ENCODE measurements around the gene TCOF1.

The TCOF1 gene

DNA sequence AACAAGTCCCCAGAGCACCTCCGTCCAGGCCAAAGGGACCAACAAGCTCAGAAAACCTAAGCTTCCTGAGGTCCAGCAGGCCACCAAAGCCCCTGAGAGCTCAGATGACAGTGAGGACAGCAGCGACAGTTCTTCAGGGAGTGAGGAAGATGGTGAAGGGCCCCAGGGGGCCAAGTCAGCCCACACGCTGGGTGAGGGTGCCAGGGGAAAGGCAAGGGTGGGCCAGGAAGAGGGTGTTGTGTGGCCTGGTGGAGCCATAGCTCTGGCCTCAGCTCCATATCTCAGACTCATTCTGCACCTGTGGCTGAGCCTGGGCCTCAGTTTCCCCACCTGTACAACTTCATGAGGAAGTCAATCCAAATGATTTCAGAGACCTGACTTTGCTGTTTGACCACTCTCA lies 34.5 kb downstream of the TCOF1 start:
- Histone ChIP-seq H3K36me3 (ENCODE audit: control insufficient read depth, insufficient read depth, low read length) (peaks cover 39% of the 10 kb centered on the region), H2BK15ac (replicated peaks; ENCODE audit: low read depth) (no peak overlapping the region), H4K5ac (ENCODE audit: low read length) (no peak overlapping the region), H3K4ac (ENCODE audit: low read depth, low read length) (no peak overlapping the region), H4K8ac (ENCODE audit: low read depth, low read length) (no peak overlapping the region), H2AK5ac (ENCODE audit: low read length) (no peak overlapping the region), H3K4me2 (ENCODE audit: low read length) (no peak overlapping the region), H3K4me3 (ENCODE audit: low read length) (no peak overlapping the region), H3K27ac (ENCODE audit: low read depth, low read length) (no peak overlapping the region), H3K18ac (ENCODE audit: low read length) (no peak overlapping the region), H2BK120ac (ENCODE audit: low read depth, low read length) (no peak overlapping the region), H3K79me1 (ENCODE audit: low read length) (no peaks in the 10 kb centered on the region), H3K23ac (ENCODE audit: low read length) (no peak overlapping the region), H3K4me1 (ENCODE audit: control insufficient read depth, low read depth, low read length) (no peaks in the 10 kb centered on the region), H3K27me3 (ENCODE audit: insufficient read depth, low read length, poor library complexity) (no peaks in the 10 kb centered on the region), H3K56ac (ENCODE audit: low read length) (no peak overlapping the region), H3K9ac (ENCODE audit: low read length) (no peak overlapping the region), H2BK5ac (ENCODE audit: low read length) (no peak overlapping the region), H3K79me2 (ENCODE audit: control insufficient read depth, insufficient read depth, low read length) (no peaks in the 10 kb centered on the region)
- no peak for DNase-seq
- WGBS (ENCODE audit: extremely low coverage, insufficient coverage, low lambda C conversion rate): no CpG with 5 or more reads among the region's 3 CpGs

DNA sequence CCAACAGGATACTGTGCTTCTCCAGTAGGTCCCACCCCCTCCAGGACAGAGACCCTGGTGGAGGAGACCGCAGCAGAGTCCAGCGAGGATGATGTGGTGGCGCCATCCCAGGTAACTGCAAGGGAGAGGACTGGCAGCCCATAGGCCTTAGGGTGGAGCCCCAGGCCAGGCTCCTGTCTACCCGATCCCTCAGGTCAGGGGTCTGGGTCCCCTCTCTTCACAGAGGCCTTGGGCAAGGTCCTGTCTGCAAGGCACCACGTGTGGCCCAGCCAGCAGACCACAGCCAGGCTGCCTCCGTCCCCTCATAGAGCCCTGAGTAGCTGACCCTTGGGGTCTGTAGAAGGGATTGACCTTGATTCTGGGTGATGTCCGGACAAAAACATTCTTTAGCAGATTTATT lies 35.2 kb downstream of the TCOF1 start:
- H2BK5ac ChIP-seq (ENCODE audit: low read length): no peak overlapping the region
- peaks cover 37% of the 10 kb centered on the region for H3K36me3 ChIP-seq (ENCODE audit: control insufficient read depth, insufficient read depth, low read length)
- H4K8ac ChIP-seq (ENCODE audit: low read depth, low read length): no peak overlapping the region
- no peaks in the 10 kb centered on the region for H3K4me1 ChIP-seq (ENCODE audit: control insufficient read depth, low read depth, low read length)
- no peaks in the 10 kb centered on the region for H3K79me1 ChIP-seq (ENCODE audit: low read length)
- no peak for DNase-seq
- H3K79me2 ChIP-seq (ENCODE audit: control insufficient read depth, insufficient read depth, low read length): no peaks in the 10 kb centered on the region
- H3K56ac ChIP-seq (ENCODE audit: low read length): no peak overlapping the region
- no peak overlapping the region for H3K27ac ChIP-seq (ENCODE audit: low read depth, low read length)
- H3K9ac ChIP-seq (ENCODE audit: low read length): no peak overlapping the region
- H4K5ac ChIP-seq (ENCODE audit: low read length): no peak overlapping the region
- H3K4me3 ChIP-seq (ENCODE audit: low read length): no peak overlapping the region
- no peak overlapping the region for H3K4me2 ChIP-seq (ENCODE audit: low read length)
- WGBS (ENCODE audit: extremely low coverage, insufficient coverage, low lambda C conversion rate): no CpG with 5 or more reads among the region's 7 CpGs
- H3K18ac ChIP-seq (ENCODE audit: low read length): no peak overlapping the region
- H2BK120ac ChIP-seq (ENCODE audit: low read depth, low read length): no peak overlapping the region
- no peak overlapping the region for H3K23ac ChIP-seq (ENCODE audit: low read length)
- H2AK5ac ChIP-seq (ENCODE audit: low read length): no peak overlapping the region
- H3K27me3 ChIP-seq (ENCODE audit: insufficient read depth, low read length, poor library complexity): no peaks in the 10 kb centered on the region
- no peak overlapping the region for H2BK15ac ChIP-seq (replicated peaks; ENCODE audit: low read depth)
- no peak overlapping the region for H3K4ac ChIP-seq (ENCODE audit: low read depth, low read length)

DNA sequence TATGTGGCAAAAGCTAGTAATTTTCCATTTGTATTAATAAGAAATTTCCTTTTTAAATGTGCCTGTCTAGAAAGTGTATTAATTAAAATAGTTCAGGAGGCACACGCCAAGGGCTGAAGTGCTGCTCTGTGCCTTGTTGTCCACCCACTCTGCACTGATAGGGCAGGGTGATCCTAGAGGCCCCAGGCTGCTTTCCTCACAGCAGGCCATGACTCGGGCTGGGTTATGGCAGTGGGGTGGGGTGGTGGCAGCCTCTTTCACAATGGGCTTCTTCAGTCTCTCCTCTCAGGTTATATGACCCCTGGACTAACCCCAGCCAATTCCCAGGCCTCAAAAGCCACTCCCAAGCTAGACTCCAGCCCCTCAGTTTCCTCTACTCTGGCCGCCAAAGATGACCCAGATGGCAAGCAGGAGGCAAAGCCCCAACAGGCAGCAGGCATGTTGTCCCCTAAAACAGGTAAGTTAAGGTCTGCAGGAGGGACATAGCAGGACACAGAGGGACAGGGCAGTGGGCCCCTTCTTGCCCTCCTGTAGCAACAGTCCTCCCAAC lies 35.7 kb downstream of the TCOF1 start:
- no peak overlapping the region for H3K9ac ChIP-seq (ENCODE audit: low read length)
- no peaks in the 10 kb centered on the region for H3K27me3 ChIP-seq (ENCODE audit: insufficient read depth, low read length, poor library complexity)
- H3K56ac ChIP-seq (ENCODE audit: low read length): no peak overlapping the region
- H3K36me3 ChIP-seq (ENCODE audit: control insufficient read depth, insufficient read depth, low read length): peaks cover 35% of the 10 kb centered on the region
- no peaks in the 10 kb centered on the region for H3K79me1 ChIP-seq (ENCODE audit: low read length)
- H3K23ac ChIP-seq (ENCODE audit: low read length): no peak overlapping the region
- H3K79me2 ChIP-seq (ENCODE audit: control insufficient read depth, insufficient read depth, low read length): no peaks in the 10 kb centered on the region
- no peak overlapping the region for H2BK120ac ChIP-seq (ENCODE audit: low read depth, low read length)
- DNase-seq: no peak
- H2BK15ac ChIP-seq (replicated peaks; ENCODE audit: low read depth): no peak overlapping the region
- no peak overlapping the region for H3K18ac ChIP-seq (ENCODE audit: low read length)
- no peak overlapping the region for H4K5ac ChIP-seq (ENCODE audit: low read length)
- no peak overlapping the region for H3K27ac ChIP-seq (ENCODE audit: low read depth, low read length)
- H2BK5ac ChIP-seq (ENCODE audit: low read length): no peak overlapping the region
- H3K4ac ChIP-seq (ENCODE audit: low read depth, low read length): no peak overlapping the region
- no peak overlapping the region for H3K4me3 ChIP-seq (ENCODE audit: low read length)
- H3K4me1 ChIP-seq (ENCODE audit: control insufficient read depth, low read depth, low read length): no peaks in the 10 kb centered on the region
- no peak overlapping the region for H3K4me2 ChIP-seq (ENCODE audit: low read length)
- H4K8ac ChIP-seq (ENCODE audit: low read depth, low read length): no peak overlapping the region
- no peak overlapping the region for H2AK5ac ChIP-seq (ENCODE audit: low read length)
- no CpG with 5 or more reads among the region's 3 CpGs for WGBS (ENCODE audit: extremely low coverage, insufficient coverage, low lambda C conversion rate)

DNA sequence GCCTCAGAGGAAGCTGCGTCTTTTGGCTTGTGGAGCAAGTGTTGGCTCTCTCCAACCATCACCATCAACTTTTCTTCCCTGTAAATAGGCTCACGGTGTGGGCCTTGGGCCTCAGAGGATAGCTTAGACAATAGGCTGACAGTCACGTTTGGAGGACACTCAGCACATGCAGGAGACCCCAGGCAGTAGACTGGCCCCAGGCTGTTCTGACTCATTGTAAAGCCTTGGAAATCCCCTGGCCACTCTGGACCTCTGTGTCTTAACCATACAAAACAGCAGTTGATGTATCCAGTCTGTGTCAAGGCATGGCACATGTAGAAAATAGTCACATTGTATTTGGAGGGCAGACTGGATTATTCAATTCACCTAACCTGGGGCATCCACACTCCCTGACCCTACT lies 36.6 kb downstream of the TCOF1 start:
- H3K4ac ChIP-seq (ENCODE audit: low read depth, low read length): no peak overlapping the region
- H3K79me1 ChIP-seq (ENCODE audit: low read length): no peaks in the 10 kb centered on the region
- H2BK5ac ChIP-seq (ENCODE audit: low read length): no peak overlapping the region
- no peak overlapping the region for H3K9ac ChIP-seq (ENCODE audit: low read length)
- H3K27ac ChIP-seq (ENCODE audit: low read depth, low read length): no peak overlapping the region
- no peak overlapping the region for H2BK15ac ChIP-seq (replicated peaks; ENCODE audit: low read depth)
- H3K4me3 ChIP-seq (ENCODE audit: low read length): no peak overlapping the region
- H3K56ac ChIP-seq (ENCODE audit: low read length): no peak overlapping the region
- no CpG with 5 or more reads among the region's 3 CpGs for WGBS (ENCODE audit: extremely low coverage, insufficient coverage, low lambda C conversion rate)
- no peaks in the 10 kb centered on the region for H3K79me2 ChIP-seq (ENCODE audit: control insufficient read depth, insufficient read depth, low read length)
- DNase-seq: no peak
- no peak overlapping the region for H3K23ac ChIP-seq (ENCODE audit: low read length)
- H3K27me3 ChIP-seq (ENCODE audit: insufficient read depth, low read length, poor library complexity): no peaks in the 10 kb centered on the region
- H3K36me3 ChIP-seq (ENCODE audit: control insufficient read depth, insufficient read depth, low read length): peaks cover 35% of the 10 kb centered on the region
- no peak overlapping the region for H3K4me2 ChIP-seq (ENCODE audit: low read length)
- H4K8ac ChIP-seq (ENCODE audit: low read depth, low read length): no peak overlapping the region
- H2AK5ac ChIP-seq (ENCODE audit: low read length): no peak overlapping the region
- H2BK120ac ChIP-seq (ENCODE audit: low read depth, low read length): no peak overlapping the region
- H3K18ac ChIP-seq (ENCODE audit: low read length): no peak overlapping the region
- H3K4me1 ChIP-seq (ENCODE audit: control insufficient read depth, low read depth, low read length): no peaks in the 10 kb centered on the region
- H4K5ac ChIP-seq (ENCODE audit: low read length): no peak overlapping the region

DNA sequence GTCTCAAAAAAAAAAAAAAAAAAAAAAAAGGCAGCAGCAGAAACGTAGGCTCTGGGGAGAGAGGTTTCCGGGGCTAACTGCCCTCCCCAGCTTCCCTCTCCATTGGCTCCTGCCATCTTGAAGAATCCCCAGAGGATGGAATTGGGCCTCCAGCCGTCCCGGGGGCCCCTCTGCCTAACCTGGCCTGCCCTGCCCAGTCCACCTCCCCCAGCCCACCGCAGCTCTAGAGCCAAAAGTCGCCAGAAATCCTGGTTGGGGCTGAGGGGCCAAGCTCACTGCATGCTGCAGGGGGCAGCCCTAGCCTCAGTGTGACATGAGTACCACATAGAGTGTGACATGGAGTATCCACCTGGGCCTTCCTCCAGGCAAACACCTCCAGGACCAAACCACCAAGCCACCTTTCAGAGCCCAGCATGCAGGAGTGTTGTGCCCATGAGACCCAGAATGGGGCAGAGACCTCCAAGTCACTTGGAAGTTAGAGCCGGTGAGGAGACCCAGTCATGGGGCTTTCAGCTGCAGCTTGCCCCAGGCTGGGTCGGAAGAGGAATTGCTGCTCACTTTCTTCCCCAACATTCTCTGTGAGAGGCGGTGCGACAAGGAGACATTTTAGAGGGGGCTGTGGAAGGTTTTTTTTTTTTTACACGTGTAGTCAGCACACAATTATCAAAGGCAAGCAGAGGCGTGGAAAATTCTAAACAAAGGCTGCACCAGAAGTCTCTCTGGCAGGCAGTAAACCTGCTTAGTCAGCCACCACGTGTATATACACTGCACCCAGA lies 37.6 kb downstream of the TCOF1 start:
- H3K4me1 ChIP-seq (ENCODE audit: control insufficient read depth, low read depth, low read length): no peaks in the 10 kb centered on the region
- H3K27me3 ChIP-seq (ENCODE audit: insufficient read depth, low read length, poor library complexity): no peaks in the 10 kb centered on the region
- H4K5ac ChIP-seq (ENCODE audit: low read length): no peak overlapping the region
- no peak overlapping the region for H3K4me3 ChIP-seq (ENCODE audit: low read length)
- WGBS (ENCODE audit: extremely low coverage, insufficient coverage, low lambda C conversion rate): no CpG with 5 or more reads among the region's 13 CpGs
- H3K4ac ChIP-seq (ENCODE audit: low read depth, low read length): no peak overlapping the region
- no peak overlapping the region for H2BK15ac ChIP-seq (replicated peaks; ENCODE audit: low read depth)
- H2BK5ac ChIP-seq (ENCODE audit: low read length): no peak overlapping the region
- no peak overlapping the region for H3K9ac ChIP-seq (ENCODE audit: low read length)
- H2AK5ac ChIP-seq (ENCODE audit: low read length): no peak overlapping the region
- H3K4me2 ChIP-seq (ENCODE audit: low read length): no peak overlapping the region
- H3K56ac ChIP-seq (ENCODE audit: low read length): no peak overlapping the region
- H4K8ac ChIP-seq (ENCODE audit: low read depth, low read length): no peak overlapping the region
- H3K27ac ChIP-seq (ENCODE audit: low read depth, low read length): no peak overlapping the region
- no peaks in the 10 kb centered on the region for H3K79me2 ChIP-seq (ENCODE audit: control insufficient read depth, insufficient read depth, low read length)
- DNase-seq: no peak
- no peak overlapping the region for H3K18ac ChIP-seq (ENCODE audit: low read length)
- peaks cover 36% of the 10 kb centered on the region for H3K36me3 ChIP-seq (ENCODE audit: control insufficient read depth, insufficient read depth, low read length)
- no peaks in the 10 kb centered on the region for H3K79me1 ChIP-seq (ENCODE audit: low read length)
- H2BK120ac ChIP-seq (ENCODE audit: low read depth, low read length): no peak overlapping the region
- H3K23ac ChIP-seq (ENCODE audit: low read length): no peak overlapping the region

DNA sequence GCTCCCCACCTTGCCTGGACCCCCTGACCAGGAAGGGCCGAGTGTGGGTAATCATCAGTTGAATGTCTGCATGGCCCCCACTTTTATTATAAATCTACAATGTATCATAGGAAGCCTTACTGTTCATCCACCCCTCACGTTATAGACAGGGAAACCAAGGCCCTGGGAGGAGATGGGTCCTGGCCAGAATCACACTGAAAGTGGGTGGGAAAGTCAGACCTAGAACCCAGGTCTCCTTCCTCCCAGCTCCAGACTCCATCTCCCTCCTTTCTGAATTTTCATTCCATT lies 38.1 kb downstream of the TCOF1 start:
- Histone ChIP-seq H4K8ac (ENCODE audit: low read depth, low read length) (no peak overlapping the region), H3K56ac (ENCODE audit: low read length) (no peak overlapping the region), H3K79me2 (ENCODE audit: control insufficient read depth, insufficient read depth, low read length) (no peaks in the 10 kb centered on the region), H4K5ac (ENCODE audit: low read length) (no peak overlapping the region), H3K4ac (ENCODE audit: low read depth, low read length) (no peak overlapping the region), H2BK120ac (ENCODE audit: low read depth, low read length) (no peak overlapping the region), H3K4me3 (ENCODE audit: low read length) (no peak overlapping the region), H3K4me1 (ENCODE audit: control insufficient read depth, low read depth, low read length) (no peaks in the 10 kb centered on the region), H2BK15ac (replicated peaks; ENCODE audit: low read depth) (no peak overlapping the region), H3K79me1 (ENCODE audit: low read length) (no peaks in the 10 kb centered on the region), H3K36me3 (ENCODE audit: control insufficient read depth, insufficient read depth, low read length) (peaks cover 41% of the 10 kb centered on the region), H3K9ac (ENCODE audit: low read length) (no peak overlapping the region), H2AK5ac (ENCODE audit: low read length) (no peak overlapping the region), H2BK5ac (ENCODE audit: low read length) (no peak overlapping the region), H3K23ac (ENCODE audit: low read length) (no peak overlapping the region), H3K18ac (ENCODE audit: low read length) (no peak overlapping the region), H3K27ac (ENCODE audit: low read depth, low read length) (no peak overlapping the region), H3K4me2 (ENCODE audit: low read length) (no peak overlapping the region), H3K27me3 (ENCODE audit: insufficient read depth, low read length, poor library complexity) (no peaks in the 10 kb centered on the region)
- no CpG with 5 or more reads among the region's 2 CpGs for WGBS (ENCODE audit: extremely low coverage, insufficient coverage, low lambda C conversion rate)
- no peak for DNase-seq

Data from mesendoderm (in vitro differentiated cells).